Measurements from ENCODE around the gene S100B. TPM values are rescaled to one million over a fixed set of nuclear protein-coding genes. Genes with fewer than 3 reads are reported as not detected.

Gene S100B
- total RNA-seq, 2 experiments from 2014 or later = 0.71 to 0.91 TPM

DNA sequence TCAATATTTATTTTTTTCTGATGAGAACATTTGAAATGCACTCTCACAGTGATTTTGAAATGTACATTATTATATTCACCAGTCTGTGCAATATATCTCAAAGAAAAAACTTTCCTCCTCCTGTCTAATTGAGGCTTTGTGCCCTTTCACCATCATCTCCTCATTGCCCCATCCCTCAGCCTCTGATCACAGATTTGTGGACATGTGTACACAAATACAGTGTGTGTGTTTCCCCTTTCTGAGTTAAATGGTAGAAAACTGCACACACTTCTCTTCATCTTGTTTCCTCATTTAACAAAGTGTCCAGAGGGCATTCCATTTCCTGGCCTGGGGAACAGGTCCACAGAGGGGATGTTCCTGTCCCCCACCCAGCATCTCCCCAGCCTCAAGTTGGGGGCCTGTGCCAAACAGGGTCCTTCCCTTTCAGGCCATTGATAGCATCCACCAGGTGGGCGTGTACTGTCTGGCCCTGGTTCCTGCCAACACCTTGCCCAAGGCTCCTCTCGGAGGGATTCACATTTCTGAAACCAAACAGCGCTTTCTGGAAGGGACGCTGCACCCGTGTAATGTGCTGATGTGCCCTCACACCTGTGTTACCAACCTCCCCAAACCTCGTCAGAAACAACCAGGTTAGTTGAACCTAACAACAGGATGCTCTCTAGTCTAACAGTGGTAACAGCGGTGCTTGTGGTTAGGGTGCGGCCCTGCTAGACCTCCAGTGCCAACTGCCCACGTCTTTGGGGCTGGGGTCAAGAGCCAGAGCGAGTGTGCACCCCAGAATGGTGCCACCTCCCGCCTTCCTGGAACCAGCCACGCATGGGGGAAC lies 54.6 kb downstream of the S100B start:
- ChIA-PET CTCF (no interaction called here), POLR2A (no interaction called here)

DNA sequence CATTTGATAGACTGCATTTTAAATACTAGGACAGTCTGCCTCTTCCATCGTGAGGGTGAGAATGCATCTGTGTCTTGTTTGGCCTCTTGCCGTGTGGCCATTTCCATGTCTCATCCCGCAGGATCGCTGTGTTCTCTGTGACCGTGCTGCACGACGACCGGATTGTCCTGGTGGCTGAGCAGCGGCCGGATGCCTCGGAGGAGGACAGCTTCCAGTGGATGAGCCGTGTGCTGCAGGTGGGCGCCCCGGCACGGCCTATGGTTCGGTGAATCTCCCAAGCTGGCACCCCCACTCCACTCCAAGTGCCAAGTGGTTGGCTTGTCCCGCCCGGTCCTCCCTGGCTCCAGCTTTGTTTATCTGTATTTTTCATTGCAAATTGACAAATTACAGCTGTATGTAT lies 55.2 kb downstream of the S100B start:
- CTCF ChIA-PET = no interaction called here
- POLR2A ChIA-PET = no interaction called here

Other genes with a start within 250 kb of the S100B start
- gene DIP2A, start 146.2 kb downstream of the S100B start, total RNA-seq = 10 to 100 TPM; 26.9 to 28.5 TPM
- gene PRMT2, start 30.6 kb upstream of the S100B start, total RNA-seq = 10 to 100 TPM; 54.6 to 58.6 TPM

Measured in activated CD8-positive, alpha-beta memory T cell treated with anti-CD3 and anti-CD28 coated beads for 36 hours (primary cell).